ENCODE data around the gene TRIM3.

The TRIM3 gene

GRCh38 chr11:6516865-6517264 lies 43.1 kb upstream of the TRIM3 start:
- H3K79me2 ChIP-seq (ENCODE audit: control insufficient read depth, low read length): no peaks in the 10 kb centered on the region
- H3K4me3 ChIP-seq (ENCODE audit: low read length): no peak overlapping the region
- no peak overlapping the region for H3K4me2 ChIP-seq (ENCODE audit: low read length)
- TF ChIP-seq EZH2phosphoT487 (IDR thresholded peaks at IDR 0.05; ENCODE audit: borderline replicate concordance, low read length): no peak
- TF ChIP-seq CTCF (IDR thresholded peaks at IDR 0.05; ENCODE audit: low read depth, low read length, poor library complexity, severe bottlenecking): no peak
- H3K9me3 ChIP-seq (ENCODE audit: control insufficient read depth, insufficient read depth, low read length): no peaks in the 10 kb centered on the region
- H3F3A ChIP-seq (ENCODE audit: control insufficient read depth, insufficient read depth): no peaks in the 10 kb centered on the region
- H4K20me1 ChIP-seq (ENCODE audit: control insufficient read depth, insufficient read depth, low read depth, low read length): no peaks in the 10 kb centered on the region
- H3K9me2 ChIP-seq (replicated peaks; ENCODE audit: control insufficient read depth, low read length): no peaks in the 10 kb centered on the region
- H3K27ac ChIP-seq (ENCODE audit: low read depth, low read length): no peak overlapping the region
- no peaks in the 10 kb centered on the region for H3K4me1 ChIP-seq (ENCODE audit: control insufficient read depth, low read length)
- H3K27me3 ChIP-seq (ENCODE audit: control insufficient read depth, low read length): no peaks in the 10 kb centered on the region
- H3K36me3 ChIP-seq (ENCODE audit: control insufficient read depth, low read length): peaks cover 31% of the 10 kb centered on the region

GRCh38 chr11:6505577-6506240 lies 32.0 kb upstream of the TRIM3 start:
- H3K27ac ChIP-seq (ENCODE audit: low read depth, low read length): no peak overlapping the region
- H3K79me2 ChIP-seq (ENCODE audit: control insufficient read depth, low read length): no peaks in the 10 kb centered on the region
- no peaks in the 10 kb centered on the region; the same call in 1 of the 2 replicates for H4K20me1 ChIP-seq (ENCODE audit: control insufficient read depth, insufficient read depth, low read depth, low read length)
- H3K27me3 ChIP-seq (ENCODE audit: control insufficient read depth, low read length): no peaks in the 10 kb centered on the region
- no peaks in the 10 kb centered on the region for H3K9me3 ChIP-seq (ENCODE audit: control insufficient read depth, insufficient read depth, low read length)
- H3K9me2 ChIP-seq (replicated peaks; ENCODE audit: control insufficient read depth, low read length): no peaks in the 10 kb centered on the region
- no peaks in the 10 kb centered on the region for H3K4me1 ChIP-seq (ENCODE audit: control insufficient read depth, low read length)
- H3F3A ChIP-seq (ENCODE audit: control insufficient read depth, insufficient read depth): no peaks in the 10 kb centered on the region
- no peak overlapping the region for H3K4me2 ChIP-seq (ENCODE audit: low read length)
- TF ChIP-seq EZH2phosphoT487 (IDR thresholded peaks at IDR 0.05; ENCODE audit: borderline replicate concordance, low read length): no peak
- peak; percentile 89 for TF ChIP-seq CTCF (IDR thresholded peaks at IDR 0.05; ENCODE audit: low read depth, low read length, poor library complexity, severe bottlenecking)
- no peak overlapping the region for H3K4me3 ChIP-seq (ENCODE audit: low read length)
- peaks cover 21% of the 10 kb centered on the region for H3K36me3 ChIP-seq (ENCODE audit: control insufficient read depth, low read length)

GRCh38 chr11:6504166-6504565 lies 30.4 kb upstream of the TRIM3 start:
- H3K4me3 ChIP-seq (ENCODE audit: low read length): no peak overlapping the region
- no peak overlapping the region for H3K27ac ChIP-seq (ENCODE audit: low read depth, low read length)
- TF ChIP-seq CTCF (IDR thresholded peaks at IDR 0.05; ENCODE audit: low read depth, low read length, poor library complexity, severe bottlenecking): no peak
- TF ChIP-seq EZH2phosphoT487 (IDR thresholded peaks at IDR 0.05; ENCODE audit: borderline replicate concordance, low read length): no peak
- H4K20me1 ChIP-seq (ENCODE audit: control insufficient read depth, insufficient read depth, low read depth, low read length): no peaks in the 10 kb centered on the region; the same call in 1 of the 2 replicates
- no peaks in the 10 kb centered on the region for H3K9me3 ChIP-seq (ENCODE audit: control insufficient read depth, insufficient read depth, low read length)
- H3K36me3 ChIP-seq (ENCODE audit: control insufficient read depth, low read length): peaks cover 20% of the 10 kb centered on the region
- H3K27me3 ChIP-seq (ENCODE audit: control insufficient read depth, low read length): no peaks in the 10 kb centered on the region
- no peaks in the 10 kb centered on the region for H3K9me2 ChIP-seq (replicated peaks; ENCODE audit: control insufficient read depth, low read length)
- no peaks in the 10 kb centered on the region for H3K79me2 ChIP-seq (ENCODE audit: control insufficient read depth, low read length)
- H3K4me1 ChIP-seq (ENCODE audit: control insufficient read depth, low read length): no peaks in the 10 kb centered on the region
- H3F3A ChIP-seq (ENCODE audit: control insufficient read depth, insufficient read depth): no peaks in the 10 kb centered on the region
- H3K4me2 ChIP-seq (ENCODE audit: low read length): no peak overlapping the region
